Activated CD4-positive, alpha-beta memory T cell treated with anti-CD3 and anti-CD28 coated beads, Interleukin-2, amount 10 ng/mL, durations not matched to agents 7 days and 5 days (primary cell): ENCODE measurements around the gene ARID4B. TPM values are rescaled to one million over a fixed set of nuclear protein-coding genes. Genes with fewer than 3 reads are reported as not detected.
"Not testable (repeated sequence)": the region's sequence is repeated elsewhere in the genome, so short reads cannot be mapped to it uniquely, and the experiment has no call there.

Source experiments
- CTCF ChIA-PET: fragments of 350-600 bp; sonication (Branson Sonifier 250); formaldehyde crosslinking; loops from one replicate; lab custom pipeline; 2021; ENCODE audit warnings: antibody characterized with exemption, inconsistent platforms; lab: Charles Lee
- POLR2A ChIA-PET: fragments of 350-600 bp; sonication (Branson Sonifier 250); formaldehyde crosslinking; loops from one replicate; lab custom pipeline; 2021; ENCODE audit warnings: antibody characterized with exemption; lab: Charles Lee
- DNase-seq: peaks from one replicate; pipeline ENCODE4 v3.0.0-alpha.2; 2020
- H3K27ac Mint-ChIP-seq: one replicate; pipeline ENCODE4 v1.8.0; 2021; ENCODE audit warnings: mild to moderate bottlenecking, mixed read lengths
- H3K27me3 Mint-ChIP-seq: one replicate; pipeline ENCODE4 v1.8.0; 2021; ENCODE audit warnings: mixed read lengths
- H3K36me3 Mint-ChIP-seq: one replicate; pipeline ENCODE4 v1.8.0; 2021; ENCODE audit warnings: low read depth, mixed read lengths
- H3K4me1 Mint-ChIP-seq: one replicate; pipeline ENCODE4 v1.8.0; 2021; ENCODE audit warnings: mixed read lengths
- H3K4me3 Mint-ChIP-seq: one replicate; pipeline ENCODE4 v1.8.0; 2021; ENCODE audit warnings: mild to moderate bottlenecking, mixed read lengths
- H3K9me3 Mint-ChIP-seq: one replicate; pipeline ENCODE4 v1.8.0; 2021; ENCODE audit warnings: mixed read lengths
- total RNA-seq, 2 experiments: library from RNA; stranded (reverse); gene quantifications; one replicate each; pipeline ENCODE4 v1.2.3, GENCODE V29; 2021

ARID4B gene
- total RNA-seq, 2 experiments from 2014 or later = 54.1 to 56.1 TPM

DNA sequence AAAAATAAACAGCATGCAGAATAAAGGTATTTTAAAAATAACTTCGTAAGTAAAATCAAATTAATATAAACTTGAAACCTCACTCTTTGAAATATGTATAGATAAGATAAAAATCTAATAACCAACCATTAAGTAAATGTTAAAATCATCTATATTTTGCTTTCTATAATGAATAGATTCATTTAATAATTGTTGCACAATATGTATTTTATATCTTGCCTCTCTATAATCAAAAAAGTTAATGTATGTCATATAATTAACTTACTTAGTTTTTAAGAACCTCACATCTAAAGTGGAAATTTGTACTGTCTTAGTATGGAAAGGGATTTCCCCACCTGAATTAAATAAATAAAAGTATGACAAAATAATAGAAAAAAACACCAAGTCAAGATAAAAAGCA, 124.6 kb downstream of the ARID4B start:
- CTCF ChIA-PET = no interaction called here
- DNase-seq = no peak
- no peaks in the 10 kb centered on the region for H3K9me3 Mint-ChIP-seq
- peaks cover 30% of the 10 kb centered on the region for H3K4me1 Mint-ChIP-seq
- no peaks in the 10 kb centered on the region for H3K27me3 Mint-ChIP-seq
- H3K36me3 Mint-ChIP-seq = peaks cover 28% of the 10 kb centered on the region
- POLR2A ChIA-PET = no interaction called here
- H3K4me3 Mint-ChIP-seq = no peak overlapping the region
- no peak overlapping the region for H3K27ac Mint-ChIP-seq

- peaks cover 26% of the 10 kb centered on the region for H3K4me1 Mint-ChIP-seq
- CTCF ChIA-PET, DNase-seq, POLR2A ChIA-PET, H3K27ac Mint-ChIP-seq, H3K9me3 Mint-ChIP-seq, H3K4me3 Mint-ChIP-seq, H3K27me3 Mint-ChIP-seq: not testable (repeated sequence)
- peaks cover 26% of the 10 kb centered on the region for H3K36me3 Mint-ChIP-seq
Observed at GRCh38 chr1:235202447-235202846, 125.5 kb downstream of the ARID4B start.

DNA sequence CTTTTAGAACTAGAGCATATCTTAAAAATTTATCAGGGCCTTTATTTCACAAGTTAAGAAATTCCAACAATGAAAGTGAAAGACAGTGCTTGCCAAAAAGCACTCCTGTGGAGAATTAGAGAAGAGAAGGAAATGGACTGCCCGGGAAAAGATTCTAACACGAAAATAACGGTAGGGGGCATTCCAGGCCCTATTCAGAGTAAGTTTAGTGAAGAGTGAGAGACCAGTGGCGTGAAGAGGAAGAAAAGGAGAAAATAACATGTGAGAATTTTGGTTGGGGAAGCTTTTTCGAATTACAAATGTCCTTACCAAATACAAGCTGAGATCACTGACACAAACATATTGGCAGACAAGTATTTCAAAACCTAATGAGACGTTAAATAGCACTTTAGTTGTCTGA, 128.5 kb downstream of the ARID4B start:
- DNase-seq = no peak
- ChIA-PET CTCF (no interaction called here), POLR2A (no interaction called here)
- Mint-ChIP-seq H3K4me3 (no peak overlapping the region), H3K27me3 (no peaks in the 10 kb centered on the region), H3K9me3 (no peaks in the 10 kb centered on the region), H3K27ac (no peak overlapping the region), H3K36me3 (peaks cover 16% of the 10 kb centered on the region), H3K4me1 (peaks cover 2% of the 10 kb centered on the region)

GRCh38 chr1:235190431-235190830, 137.5 kb downstream of the ARID4B start:
- Mint-ChIP-seq H3K36me3 (peaks cover 54% of the 10 kb centered on the region), H3K4me1 (peaks cover 8% of the 10 kb centered on the region), H3K27me3 (no peaks in the 10 kb centered on the region), H3K9me3 (no peaks in the 10 kb centered on the region), H3K4me3 (no peak overlapping the region), H3K27ac (no peak overlapping the region)
- POLR2A ChIA-PET = interaction anchor here (1.6 kb wide), 1 partner anchor 16 kb away, joined by 5 read pairs; no protein-coding TSS in a partner anchor
- DNase-seq = no peak
- CTCF ChIA-PET = interaction anchor here (2.3 kb wide), 1 partner anchor 226 kb away, joined by 7 read pairs; no protein-coding TSS in a partner anchor

- H3K27me3 Mint-ChIP-seq = no peaks in the 10 kb centered on the region
- H3K36me3 Mint-ChIP-seq = peaks cover 45% of the 10 kb centered on the region
- no peak overlapping the region for H3K4me3 Mint-ChIP-seq
- H3K9me3 Mint-ChIP-seq = no peaks in the 10 kb centered on the region
- no peak for DNase-seq
- H3K4me1 Mint-ChIP-seq = peaks cover 18% of the 10 kb centered on the region
- ChIA-PET CTCF (no interaction called here), POLR2A (no interaction called here)
- no peak overlapping the region for H3K27ac Mint-ChIP-seq
Observed at GRCh38 chr1:235187316-235187715, 140.7 kb downstream of the ARID4B start.

DNA sequence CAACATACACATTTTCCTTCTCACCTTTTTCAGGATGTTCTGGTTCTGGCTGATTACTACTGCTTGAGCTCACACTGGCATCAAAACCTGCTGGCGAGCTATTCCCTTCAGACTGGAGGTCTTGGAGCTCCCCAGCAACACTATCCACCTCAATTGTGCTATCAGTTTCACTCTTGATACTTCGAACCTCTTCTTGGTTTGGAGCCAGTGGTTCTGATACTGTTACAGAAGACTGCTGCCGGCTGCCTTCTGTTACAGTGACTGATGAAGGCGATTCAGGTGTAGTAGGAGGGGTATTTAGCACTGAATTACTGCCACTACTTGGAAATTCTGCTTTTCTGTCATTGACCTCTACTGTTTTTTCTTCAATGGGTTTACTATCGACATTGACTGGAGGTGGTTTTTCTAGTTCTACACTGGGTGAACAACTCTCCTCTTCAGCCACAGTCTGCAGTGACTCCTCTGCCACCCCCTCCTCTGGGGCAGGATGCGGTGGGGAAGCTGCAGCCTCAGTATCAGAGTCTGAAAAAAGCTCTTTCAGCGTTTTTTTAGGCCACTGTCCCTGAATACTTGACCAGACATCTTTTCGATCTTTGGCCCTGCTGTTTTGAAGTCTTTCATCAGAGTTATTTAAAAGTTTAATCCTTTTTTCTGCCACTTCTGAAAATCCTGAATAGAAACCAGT, 146.3 kb downstream of the ARID4B start:
- peaks cover 43% of the 10 kb centered on the region for H3K36me3 Mint-ChIP-seq
- CTCF ChIA-PET = interaction anchor here (1.0 to 1.7 kb wide), 2 partner anchors 16 to 234 kb away, joined by 4 to 5 read pairs; no protein-coding TSS in a partner anchor
- no peak overlapping the region for H3K4me3 Mint-ChIP-seq
- DNase-seq = no peak
- peaks cover 24% of the 10 kb centered on the region for H3K4me1 Mint-ChIP-seq
- peak overlapping the region; percentile 61 for H3K27ac Mint-ChIP-seq
- H3K27me3 Mint-ChIP-seq = no peaks in the 10 kb centered on the region
- POLR2A ChIA-PET = interaction anchor here (1.2 kb wide), 1 partner anchor 21 kb away, joined by 6 read pairs; the partner anchor contains the start of gene RBM34
- H3K9me3 Mint-ChIP-seq = no peaks in the 10 kb centered on the region

DNA sequence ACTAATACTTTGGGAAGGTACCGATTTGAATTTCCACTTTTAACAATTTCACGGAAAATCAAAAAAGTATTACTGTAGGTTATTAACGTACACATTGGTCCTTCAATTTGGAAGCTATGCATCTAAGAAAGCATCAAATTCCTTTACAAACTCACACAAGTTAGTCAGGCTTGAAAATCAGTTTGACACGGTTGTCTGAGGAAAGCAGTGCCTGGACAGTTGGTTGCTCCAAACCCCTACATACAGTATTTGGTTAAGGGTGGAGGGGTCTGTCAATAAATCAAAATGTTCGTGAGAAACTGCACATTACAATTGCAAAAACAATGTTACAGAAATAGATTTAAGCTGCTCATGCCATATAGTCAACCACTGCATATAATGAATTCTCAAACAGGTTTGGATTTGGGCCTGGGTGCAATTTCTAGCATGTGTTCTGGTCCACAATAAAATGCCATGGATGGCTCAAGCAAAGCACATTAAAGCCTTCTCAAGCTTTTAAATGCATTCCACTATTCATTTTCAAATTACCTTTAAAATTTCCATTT, 147.0 kb downstream of the ARID4B start:
- Mint-ChIP-seq H3K9me3 (no peaks in the 10 kb centered on the region), H3K4me3 (no peak overlapping the region), H3K36me3 (peaks cover 45% of the 10 kb centered on the region), H3K4me1 (peaks cover 24% of the 10 kb centered on the region), H3K27me3 (no peaks in the 10 kb centered on the region), H3K27ac (no peak overlapping the region)
- no peak for DNase-seq
- CTCF ChIA-PET = interaction anchor here (1.0 kb wide), 1 partner anchor 235 kb away, joined by 4 read pairs; no protein-coding TSS in a partner anchor
- POLR2A ChIA-PET = interaction anchor here (1.2 kb wide), 1 partner anchor 20 kb away, joined by 6 read pairs; the partner anchor contains the start of gene RBM34

DNA sequence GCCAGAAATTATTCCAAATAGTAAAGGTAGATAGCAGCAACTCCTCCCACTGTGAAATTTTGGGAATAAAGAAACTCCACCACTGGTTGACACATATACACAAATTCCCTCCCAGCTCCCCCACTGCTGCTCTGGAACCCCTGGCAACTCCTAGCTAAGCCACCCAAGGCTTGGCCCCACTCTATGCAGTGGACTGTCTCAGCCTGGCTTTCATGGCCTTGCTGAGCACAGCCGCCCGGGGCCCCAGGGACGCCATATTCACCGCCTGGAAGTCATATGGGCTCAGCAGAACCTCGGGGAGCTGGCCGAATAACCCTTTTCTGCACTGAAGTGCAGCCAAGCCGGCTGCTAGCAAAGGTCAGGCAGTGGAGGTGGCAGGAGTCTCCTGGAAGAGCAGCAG, 151.5 kb downstream of the ARID4B start:
- POLR2A ChIA-PET = no interaction called here
- peaks cover 5% of the 10 kb centered on the region for H3K4me1 Mint-ChIP-seq
- H3K27ac Mint-ChIP-seq = no peak overlapping the region
- CTCF ChIA-PET = interaction anchor here (1.0 kb wide), 1 partner anchor 240 kb away, joined by 5 read pairs; no protein-coding TSS in a partner anchor
- no peak overlapping the region for H3K4me3 Mint-ChIP-seq
- no peaks in the 10 kb centered on the region for H3K9me3 Mint-ChIP-seq
- no peaks in the 10 kb centered on the region for H3K27me3 Mint-ChIP-seq
- peaks cover 61% of the 10 kb centered on the region for H3K36me3 Mint-ChIP-seq
- DNase-seq = no peak

GRCh38 chr1:235169986-235170385, 158.0 kb downstream of the ARID4B start:
- DNase-seq = no peak
- Mint-ChIP-seq H3K4me3 (no peak overlapping the region), H3K27ac (no peak overlapping the region), H3K4me1 (no peaks in the 10 kb centered on the region), H3K9me3 (no peaks in the 10 kb centered on the region), H3K27me3 (no peaks in the 10 kb centered on the region), H3K36me3 (peaks cover 55% of the 10 kb centered on the region)
- ChIA-PET POLR2A (interaction anchor here (1.9 kb wide), 1 partner anchor 10 kb away, joined by 10 read pairs; the partner anchor contains the start of gene RBM34), CTCF (no interaction called here)

GRCh38 chr1:235168375-235168774, 159.6 kb downstream of the ARID4B start:
- Mint-ChIP-seq H3K4me1 (no peaks in the 10 kb centered on the region), H3K9me3 (peaks cover 3% of the 10 kb centered on the region), H3K4me3 (no peak overlapping the region), H3K27me3 (no peaks in the 10 kb centered on the region), H3K27ac (no peak overlapping the region), H3K36me3 (peaks cover 50% of the 10 kb centered on the region)
- POLR2A ChIA-PET = interaction anchor here (1.3 to 1.9 kb wide), 2 partner anchors 9 to 199 kb away, joined by 3 to 10 read pairs; partner anchors contain the start of genes RBM34 and TBCE
- CTCF ChIA-PET = interaction anchor here (0.6 kb wide), 1 partner anchor 16 kb away, joined by 3 read pairs; no protein-coding TSS in a partner anchor
- DNase-seq = no peak

GRCh38 chr1:235161685-235162327, 166.2 kb downstream of the ARID4B start:
- POLR2A ChIA-PET = interaction anchor here (0.6 to 3.5 kb wide), 26 partner anchors 8 to 561 kb away, joined by 3 to 36 read pairs (median 5); partner anchors contain the start of genes ARID4B, B3GALNT2, GGPS1 and TOMM20
- DNase-seq = no peak
- Mint-ChIP-seq H3K9me3 (peaks cover 3% of the 10 kb centered on the region), H3K4me1 (peaks cover 26% of the 10 kb centered on the region), H3K4me3 (peak overlapping the region; percentile 98), H3K27ac (peak overlapping the region; percentile 95), H3K36me3 (peaks cover 24% of the 10 kb centered on the region), H3K27me3 (no peaks in the 10 kb centered on the region)
- CTCF ChIA-PET = interaction anchor here (0.6 to 1.9 kb wide), 5 partner anchors 12 to 666 kb away, joined by 3 to 5 read pairs (median 4); no protein-coding TSS in a partner anchor

DNA sequence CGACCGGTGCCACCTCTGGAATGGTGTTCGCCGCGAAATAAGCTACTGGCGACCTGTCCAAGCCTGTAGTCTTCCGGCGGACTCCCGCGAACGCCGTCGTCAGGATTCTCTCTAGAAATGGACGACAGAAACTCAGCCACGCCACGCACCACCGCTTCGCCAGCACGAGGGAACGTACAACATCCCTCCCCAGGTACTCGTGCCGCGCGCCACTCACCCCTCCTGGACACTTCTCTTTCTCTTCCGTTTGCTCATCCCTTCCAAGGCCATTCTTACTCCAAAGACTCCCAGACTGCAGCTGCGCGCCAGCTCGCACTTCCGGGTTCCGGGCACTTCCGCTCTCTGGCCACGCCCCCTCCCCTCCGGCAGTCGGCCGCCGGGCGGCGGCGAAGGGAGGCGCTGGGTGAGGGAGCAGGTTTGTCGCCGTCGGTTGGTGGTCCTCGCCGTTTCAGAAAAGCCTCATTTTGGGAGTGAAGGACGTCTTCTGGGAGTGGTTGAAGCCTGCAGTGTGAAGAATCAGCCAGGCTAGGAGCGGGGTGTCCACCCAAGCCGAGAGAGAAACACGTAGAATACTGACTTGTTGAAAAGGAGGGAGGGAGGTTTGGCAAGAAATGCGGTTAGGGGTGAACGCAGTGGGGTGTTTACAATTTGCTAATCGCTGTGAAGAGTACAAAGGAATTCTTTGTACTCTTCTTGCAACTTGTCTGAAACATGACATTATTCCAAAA, 166.9 kb downstream of the ARID4B start, which contains the start of gene RBM34:
Gene RBM34, minus strand, starts transcription at position 294 of the 728 bp plus-strand sequence. Its CDS starts 24 bp downstream, at position 270.
- Mint-ChIP-seq H3K4me3 (peak within 1 kb of the TSS; percentile 98), H3K4me1 (peaks cover 26% of the 10 kb centered on the region), H3K27ac (peak within 1 kb of the TSS; percentile 95), H3K36me3 (peaks cover 24% of the 10 kb centered on the region), H3K27me3 (no peaks in the 10 kb centered on the region), H3K9me3 (peaks cover 3% of the 10 kb centered on the region)
- POLR2A ChIA-PET = interaction anchor here (0.6 to 3.5 kb wide), 45 partner anchors 8 to 683 kb away, joined by 3 to 36 read pairs (median 4); partner anchors contain the start of genes ARID4B, B3GALNT2, GGPS1 and IRF2BP2
- DNase-seq = peak; percentile 93
- CTCF ChIA-PET = interaction anchor here (0.7 to 1.9 kb wide), 10 partner anchors 11 to 662 kb away, joined by 3 to 19 read pairs (median 4); no protein-coding TSS in a partner anchor
